Measurements from ENCODE around the gene ARID1B. TPM values are rescaled to one million over a fixed set of nuclear protein-coding genes. Genes with fewer than 3 reads are reported as not detected.

The ARID1B gene
- total RNA-seq, 2 donors from 2014 or later: 74.0 to 110 TPM

DNA sequence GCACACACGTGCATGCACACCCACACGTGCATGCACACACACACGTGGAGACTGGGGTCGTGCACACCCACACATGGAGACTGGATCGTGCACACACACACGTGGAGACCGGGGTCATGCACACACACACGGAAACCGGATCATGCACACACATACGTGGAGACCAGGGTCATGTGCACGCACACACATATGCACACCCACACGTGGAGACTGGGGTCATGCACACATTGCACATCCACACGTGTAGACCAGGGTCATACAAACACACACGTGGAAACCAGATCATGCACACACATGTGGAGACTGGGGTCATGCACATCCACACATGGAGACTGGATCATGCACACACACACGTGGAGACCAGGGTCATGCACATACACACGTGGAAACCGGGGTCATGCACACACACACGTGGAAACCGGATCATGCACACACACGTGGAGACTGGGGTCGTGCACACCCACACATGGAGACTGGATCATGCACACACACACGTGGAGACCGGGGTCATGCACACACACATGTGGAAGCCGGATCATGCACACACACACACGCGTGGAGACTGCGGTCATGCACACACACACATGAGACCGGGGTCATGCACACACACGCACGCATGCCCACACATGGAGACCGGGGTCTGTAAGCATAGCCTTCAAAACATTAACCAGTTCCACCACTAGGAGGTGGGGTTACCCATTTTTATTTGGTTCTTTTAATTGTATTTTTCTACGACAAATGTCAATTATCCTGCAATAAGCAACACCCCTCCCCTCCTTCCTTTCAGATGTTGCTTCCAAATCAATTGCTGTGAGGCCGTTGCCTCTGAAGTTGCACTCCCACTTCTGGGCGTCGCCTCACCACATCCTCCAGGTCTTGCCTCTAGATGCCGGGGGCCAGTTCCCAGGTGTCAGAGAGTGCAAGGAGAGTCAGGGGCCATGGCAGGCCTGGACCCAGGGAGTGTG, 450.3 kb downstream of the ARID1B start:
- H3K27ac Mint-ChIP-seq: no peak overlapping the region
- H3K4me3 Mint-ChIP-seq: no peak overlapping the region
- TF ChIP-seq, protein P1, sequence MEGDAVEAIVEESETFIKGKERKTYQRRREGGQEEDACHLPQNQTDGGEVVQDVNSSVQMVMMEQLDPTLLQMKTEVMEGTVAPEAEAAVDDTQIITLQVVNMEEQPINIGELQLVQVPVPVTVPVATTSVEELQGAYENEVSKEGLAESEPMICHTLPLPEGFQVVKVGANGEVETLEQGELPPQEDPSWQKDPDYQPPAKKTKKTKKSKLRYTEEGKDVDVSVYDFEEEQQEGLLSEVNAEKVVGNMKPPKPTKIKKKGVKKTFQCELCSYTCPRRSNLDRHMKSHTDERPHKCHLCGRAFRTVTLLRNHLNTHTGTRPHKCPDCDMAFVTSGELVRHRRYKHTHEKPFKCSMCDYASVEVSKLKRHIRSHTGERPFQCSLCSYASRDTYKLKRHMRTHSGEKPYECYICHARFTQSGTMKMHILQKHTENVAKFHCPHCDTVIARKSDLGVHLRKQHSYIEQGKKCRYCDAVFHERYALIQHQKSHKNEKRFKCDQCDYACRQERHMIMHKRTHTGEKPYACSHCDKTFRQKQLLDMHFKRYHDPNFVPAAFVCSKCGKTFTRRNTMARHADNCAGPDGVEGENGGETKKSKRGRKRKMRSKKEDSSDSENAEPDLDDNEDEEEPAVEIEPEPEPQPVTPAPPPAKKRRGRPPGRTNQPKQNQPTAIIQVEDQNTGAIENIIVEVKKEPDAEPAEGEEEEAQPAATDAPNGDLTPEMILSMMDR (conservative IDR thresholded peaks at IDR 0.05): peak; percentile 70
- Histone ChIP-seq H3K9ac (ENCODE audit: extremely low read depth, low read length, poor library complexity, severe bottlenecking) (no peak overlapping the region), H3K36me3 (ENCODE audit: control insufficient read depth, insufficient read depth, low read length) (no peaks in the 10 kb centered on the region), H3K27me3 (ENCODE audit: control insufficient read depth, insufficient read depth, low read length, poor library complexity, severe bottlenecking) (peaks cover 4% of the 10 kb centered on the region), H3K27ac (ENCODE audit: low read depth, low read length) (no peak overlapping the region), H3K4me1 (ENCODE audit: control insufficient read depth, insufficient read depth, low read length) (no peaks in the 10 kb centered on the region), H3K9me3 (ENCODE audit: control insufficient read depth, low read length) (no peaks in the 10 kb centered on the region), H3K4me3 (ENCODE audit: low read length) (no peak overlapping the region)
- DNase-seq: peak; percentile 58
- H3K27me3 Mint-ChIP-seq (ENCODE audit: insufficient read depth): peaks cover 11% of the 10 kb centered on the region
- peaks cover 14% of the 10 kb centered on the region for H3K4me1 Mint-ChIP-seq
- no peaks in the 10 kb centered on the region for H3K36me3 Mint-ChIP-seq (ENCODE audit: low read depth)
- WGBS, 2 experiments (ENCODE audit: insufficient coverage in 1 of 2, insufficient read length in 1 of 2): 93 to 94% methylated on average over 31 to 36 of the region's 36 CpGs
- no peaks in the 10 kb centered on the region for H3K9me3 Mint-ChIP-seq

- TF ChIP-seq, protein P1 (conservative IDR thresholded peaks at IDR 0.05): no peak
- Mint-ChIP-seq H3K36me3 (ENCODE audit: low read depth) (no peaks in the 10 kb centered on the region), H3K27ac (no peak overlapping the region), H3K9me3 (no peaks in the 10 kb centered on the region), H3K4me3 (no peak overlapping the region), H3K27me3 (ENCODE audit: insufficient read depth) (peaks cover 18% of the 10 kb centered on the region), H3K4me1 (peaks cover 14% of the 10 kb centered on the region)
- Histone ChIP-seq H3K4me3 (ENCODE audit: low read length) (no peak overlapping the region), H3K9ac (ENCODE audit: extremely low read depth, low read length, poor library complexity, severe bottlenecking) (no peak overlapping the region), H3K36me3 (ENCODE audit: control insufficient read depth, insufficient read depth, low read length) (no peaks in the 10 kb centered on the region), H3K27ac (ENCODE audit: low read depth, low read length) (peak overlapping the region; percentile 67), H3K9me3 (ENCODE audit: control insufficient read depth, low read length) (no peaks in the 10 kb centered on the region), H3K4me1 (ENCODE audit: control insufficient read depth, insufficient read depth, low read length) (no peaks in the 10 kb centered on the region), H3K27me3 (ENCODE audit: control insufficient read depth, insufficient read depth, low read length, poor library complexity, severe bottlenecking) (peaks cover 15% of the 10 kb centered on the region)
- DNase-seq: peak; percentile 57
- 85 to 88% methylated on average over 18 to 23 of the region's 23 CpGs for WGBS, 2 experiments (ENCODE audit: insufficient coverage in 1 of 2, insufficient read length in 1 of 2)
Observed at GRCh38 chr6:157228426-157229131, 451.4 kb downstream of the ARID1B start.

GRCh38 chr6:157229132-157229618, 452.0 kb downstream of the ARID1B start:
- Histone ChIP-seq H3K4me1 (ENCODE audit: control insufficient read depth, insufficient read depth, low read length) (no peaks in the 10 kb centered on the region), H3K9me3 (ENCODE audit: control insufficient read depth, low read length) (no peaks in the 10 kb centered on the region), H3K36me3 (ENCODE audit: control insufficient read depth, insufficient read depth, low read length) (no peaks in the 10 kb centered on the region), H3K9ac (ENCODE audit: extremely low read depth, low read length, poor library complexity, severe bottlenecking) (no peak overlapping the region), H3K4me3 (ENCODE audit: low read length) (no peak overlapping the region), H3K27ac (ENCODE audit: low read depth, low read length) (peak overlapping the region; percentile 67), H3K27me3 (ENCODE audit: control insufficient read depth, insufficient read depth, low read length, poor library complexity, severe bottlenecking) (peaks cover 21% of the 10 kb centered on the region)
- WGBS, 2 experiments (ENCODE audit: insufficient coverage in 1 of 2, insufficient read length in 1 of 2): 69 to 100% methylated on average over 1 to 8 of the region's 8 CpGs
- Mint-ChIP-seq H3K27ac (no peak overlapping the region), H3K36me3 (ENCODE audit: low read depth) (no peaks in the 10 kb centered on the region), H3K9me3 (no peaks in the 10 kb centered on the region), H3K4me3 (no peak overlapping the region), H3K27me3 (ENCODE audit: insufficient read depth) (peaks cover 22% of the 10 kb centered on the region), H3K4me1 (peaks cover 14% of the 10 kb centered on the region)
- TF ChIP-seq, protein P1 (conservative IDR thresholded peaks at IDR 0.05): peak; percentile 21
- DNase-seq: peak; percentile 53

Data from endodermal cell (in vitro differentiated cells).